Trophoblast cell (in vitro differentiated cells and primary cell): ENCODE measurements around the gene OR11H6.
"Not testable (repeated sequence)": the region's sequence is repeated elsewhere in the genome, so short reads cannot be mapped to it uniquely, and the experiment has no call there.

ENCODE experiments used
- DNase-seq, 2 donors: peaks; one replicate each; pipeline ENCODE4 v3.0.0-alpha.2; 2016
- H2AFZ ChIP-seq: 2 replicates; pipeline ENCODE4 v1.6.1; 2013; ENCODE audit warnings: low read length, moderate library complexity, mild to moderate bottlenecking; ENCODE audit not compliant: insufficient read depth, poor library complexity
- H2AK5ac ChIP-seq: 2 replicates; pipeline ENCODE4 v1.6.1; 2013; ENCODE audit warnings: mild to moderate bottlenecking, low read length
- H2BK120ac ChIP-seq: 2 replicates; pipeline ENCODE4 v1.6.1; 2013; ENCODE audit warnings: low read length, mild to moderate bottlenecking, moderate library complexity; ENCODE audit not compliant: insufficient read depth, poor library complexity
- H2BK12ac ChIP-seq: 2 replicates; pipeline ENCODE4 v1.6.1; 2013; ENCODE audit warnings: mild to moderate bottlenecking, low read length, moderate library complexity
- H2BK5ac ChIP-seq: 2 replicates; pipeline ENCODE4 v1.6.1; 2013; ENCODE audit warnings: low read length, low read depth, moderate library complexity, mild to moderate bottlenecking; ENCODE audit not compliant: poor library complexity
- H3K14ac ChIP-seq: 2 replicates; pipeline ENCODE4 v1.6.1; 2013; ENCODE audit warnings: mild to moderate bottlenecking, low read length
- H3K18ac ChIP-seq: 2 replicates; pipeline ENCODE4 v1.6.1; 2013; ENCODE audit warnings: mild to moderate bottlenecking, low read length
- H3K23ac ChIP-seq: 2 replicates; pipeline ENCODE4 v1.6.1; 2013; ENCODE audit warnings: low read length
- H3K27ac ChIP-seq: 2 replicates; pipeline ENCODE4 v1.5.1; 2013; ENCODE audit warnings: low read depth, mild to moderate bottlenecking, inconsistent platforms, low read length, moderate library complexity
- H3K27me3 ChIP-seq: 2 replicates; pipeline ENCODE4 v1.6.1; 2013; ENCODE audit warnings: inconsistent platforms, mild to moderate bottlenecking, low read length, moderate library complexity; ENCODE audit not compliant: insufficient read depth
- H3K36me3 ChIP-seq, 2 experiments: 1 replicate in 1 of 2; 2 replicates in 1 of 2; pipeline ENCODE4 v1.6.1; 2013; ENCODE audit warnings: low read length in 2 of 2, mild to moderate bottlenecking in 2 of 2, moderate library complexity in 1 of 2; ENCODE audit not compliant: insufficient read depth in 2 of 2, control insufficient read depth in 1 of 2
- H3K4ac ChIP-seq: 2 replicates; pipeline ENCODE4 v1.6.1; 2013; ENCODE audit warnings: low read depth, mild to moderate bottlenecking, low read length, moderate library complexity
- H3K4me1 ChIP-seq, 2 experiments: 1 replicate in 1 of 2; 2 replicates in 1 of 2; pipeline ENCODE4 v1.6.1; 2013; ENCODE audit warnings: low read length in 2 of 2, mild to moderate bottlenecking in 2 of 2, moderate library complexity in 1 of 2; ENCODE audit not compliant: insufficient read depth in 2 of 2, control insufficient read depth in 1 of 2
- H3K4me2 ChIP-seq: 2 replicates; pipeline ENCODE4 v1.6.1; 2013; ENCODE audit warnings: inconsistent platforms, mild to moderate bottlenecking, low read length, moderate library complexity
- H3K4me3 ChIP-seq: 2 replicates; pipeline ENCODE4 v1.5.1; 2013; ENCODE audit warnings: mild to moderate bottlenecking, low read depth, low read length, inconsistent platforms
- H3K79me1 ChIP-seq: one replicate; pipeline ENCODE4 v1.6.1; 2013; ENCODE audit warnings: low read length
- H3K79me2 ChIP-seq: 2 replicates; pipeline ENCODE4 v1.6.1; 2013; ENCODE audit warnings: low read length, mild to moderate bottlenecking; ENCODE audit not compliant: control insufficient read depth, insufficient read depth, poor library complexity
- H3K9ac ChIP-seq: 2 replicates; pipeline ENCODE4 v1.6.1; 2013; ENCODE audit warnings: mild to moderate bottlenecking, low read length
- H3K9me3 ChIP-seq: 2 replicates; pipeline ENCODE4 v1.6.1; 2013; ENCODE audit warnings: low read depth, mild to moderate bottlenecking, control low read depth, inconsistent platforms, low read length; ENCODE audit not compliant: insufficient read depth
- H4K12ac ChIP-seq: 2 replicates; pipeline ENCODE4 v1.6.1; 2013; ENCODE audit warnings: low read depth, mild to moderate bottlenecking, low read length, moderate library complexity
- H4K8ac ChIP-seq: 2 replicates; pipeline ENCODE4 v1.6.1; 2013; ENCODE audit warnings: low read depth, mild to moderate bottlenecking, low read length, moderate library complexity
- H4K91ac ChIP-seq: one replicate; pipeline ENCODE4 v1.6.1; 2013; ENCODE audit warnings: low read depth, mild to moderate bottlenecking, low read length, moderate library complexity
- WGBS: extraction: QIAGEN DNeasy Blood & Tissue Kit; methylation state at CpG from one replicate; pipeline ENCODE4 v1.1.7; 2013; ENCODE audit warnings: missing lambda C conversion rate; ENCODE audit not compliant: insufficient read length, insufficient coverage; ENCODE audit errors: extremely low coverage; 5-methylcytosine and 5-hydroxymethylcytosine counted together

OR11H6 gene

GRCh38 chr14:20190596-20190995, 32.9 kb upstream of the OR11H6 start, which contains the start of gene OR11G2:
Gene OR11G2, plus strand, starts transcription at chr14:20190896. Its CDS starts 6,542 bp downstream, at chr14:20197438.
- no peak within 1 kb of the TSS for H3K23ac ChIP-seq
- no peak within 1 kb of the TSS for H3K14ac ChIP-seq
- H4K12ac ChIP-seq = no peak within 1 kb of the TSS
- H3K4me3 ChIP-seq = no peak within 1 kb of the TSS
- H3K4me1 ChIP-seq = no peaks in the 10 kb centered on the region
- no peaks in the 10 kb centered on the region for H3K79me1 ChIP-seq
- no peaks in the 10 kb centered on the region for H3K27me3 ChIP-seq
- H3K27ac ChIP-seq = no peak within 1 kb of the TSS
- no peak within 1 kb of the TSS for H2AK5ac ChIP-seq
- H3K4me2 ChIP-seq = no peak within 1 kb of the TSS
- H2BK120ac ChIP-seq = no peak within 1 kb of the TSS
- H3K9me3 ChIP-seq = peaks cover 13% of the 10 kb centered on the region
- H3K9ac ChIP-seq = no peak within 1 kb of the TSS
- no peak within 1 kb of the TSS for H2BK12ac ChIP-seq
- no peaks in the 10 kb centered on the region for H3K79me2 ChIP-seq
- H3K36me3 ChIP-seq = no peaks in the 10 kb centered on the region
- H4K91ac ChIP-seq = no peak within 1 kb of the TSS
- no peak within 1 kb of the TSS for H2BK5ac ChIP-seq
- no CpG with 5 or more reads among the region's 1 CpG for WGBS
- no peak within 1 kb of the TSS for H3K4ac ChIP-seq
- no peak within 1 kb of the TSS for H3K18ac ChIP-seq
- DNase-seq = no peak
- no peak within 1 kb of the TSS for H4K8ac ChIP-seq
- H2AFZ ChIP-seq = no peak within 1 kb of the TSS

- H4K91ac ChIP-seq = no peak overlapping the region
- H2AK5ac ChIP-seq = no peak overlapping the region
- H3K27ac ChIP-seq = no peak overlapping the region
- H3K4me2 ChIP-seq = no peak overlapping the region
- H3K79me2 ChIP-seq = no peaks in the 10 kb centered on the region
- peaks cover 13% of the 10 kb centered on the region for H3K9me3 ChIP-seq
- H3K4me3 ChIP-seq = no peak overlapping the region
- no peak overlapping the region for H4K12ac ChIP-seq
- H3K79me1 ChIP-seq = no peaks in the 10 kb centered on the region
- H4K8ac ChIP-seq = no peak overlapping the region
- no peak overlapping the region for H3K23ac ChIP-seq
- H3K9ac ChIP-seq = no peak overlapping the region
- no peak overlapping the region for H3K14ac ChIP-seq
- no peak overlapping the region for H2BK12ac ChIP-seq
- no peaks in the 10 kb centered on the region for H3K4me1 ChIP-seq
- no peaks in the 10 kb centered on the region for H3K36me3 ChIP-seq
- no peak for DNase-seq
- no peak overlapping the region for H2BK120ac ChIP-seq
- H2BK5ac ChIP-seq = no peak overlapping the region
- H2AFZ ChIP-seq = no peak overlapping the region
- no CpG with 5 or more reads among the region's 3 CpGs for WGBS
- no peak overlapping the region for H3K18ac ChIP-seq
- no peak overlapping the region for H3K4ac ChIP-seq
- H3K27me3 ChIP-seq = no peaks in the 10 kb centered on the region
Observed at GRCh38 chr14:20191396-20191795, 32.1 kb upstream of the OR11H6 start.

- Histone ChIP-seq H3K27me3 (no peaks in the 10 kb centered on the region), H3K4me2 (no peak overlapping the region)
Observed at GRCh38 chr14:20194101-20194500, 29.4 kb upstream of the OR11H6 start.

GRCh38 chr14:20195170-20195569, 28.3 kb upstream of the OR11H6 start:
- whole genome bisulfite sequencing = no CpG with 5 or more reads among the region's 6 CpGs
- not testable (repeated sequence) for H3K4me3 ChIP-seq, H4K91ac ChIP-seq, H2AK5ac ChIP-seq, H3K4me1 ChIP-seq, H4K8ac ChIP-seq, H4K12ac ChIP-seq, H3K14ac ChIP-seq, H3K27me3 ChIP-seq, H3K4ac ChIP-seq, H2BK5ac ChIP-seq, H3K9ac ChIP-seq, H3K79me2 ChIP-seq, H2AFZ ChIP-seq, H3K4me2 ChIP-seq, H2BK12ac ChIP-seq, H3K36me3 ChIP-seq, H3K27ac ChIP-seq, H3K18ac ChIP-seq, H2BK120ac ChIP-seq, H3K79me1 ChIP-seq, DNase-seq, H3K23ac ChIP-seq
- peaks cover 18% of the 10 kb centered on the region for H3K9me3 ChIP-seq

More at GRCh38 chr14:20194101-20194500, 29.4 kb upstream of the OR11H6 start:
- no peaks in the 10 kb centered on the region for H3K36me3 ChIP-seq
- H2BK5ac ChIP-seq = no peak overlapping the region
- H3K9ac ChIP-seq = no peak overlapping the region
- H3K4me3 ChIP-seq = no peak overlapping the region
- H2AK5ac ChIP-seq = no peak overlapping the region
- no peak overlapping the region for H3K4ac ChIP-seq
- H3K27ac ChIP-seq = no peak overlapping the region
- H2AFZ ChIP-seq = no peak overlapping the region
- no peak overlapping the region for H2BK120ac ChIP-seq
- no peak overlapping the region for H3K18ac ChIP-seq
- H3K79me2 ChIP-seq = no peaks in the 10 kb centered on the region
- H4K8ac ChIP-seq = no peak overlapping the region
- H3K4me1 ChIP-seq = no peaks in the 10 kb centered on the region
- no peak for DNase-seq
- H3K23ac ChIP-seq = no peak overlapping the region
- H4K91ac ChIP-seq = no peak overlapping the region
- no peak overlapping the region for H2BK12ac ChIP-seq
- H3K14ac ChIP-seq = no peak overlapping the region
- no peak overlapping the region for H4K12ac ChIP-seq
- no peaks in the 10 kb centered on the region for H3K79me1 ChIP-seq
- H3K9me3 ChIP-seq = peaks cover 19% of the 10 kb centered on the region
